ENCODE results near the gene GTF2F1. TPM values are rescaled to one million over a fixed set of nuclear protein-coding genes. Genes with fewer than 3 reads are reported as not detected.
A peak's percentile ranks its signal among the peaks of the same experiment; 100 is the strongest.
"Not testable (repeated sequence)": the region's sequence is repeated elsewhere in the genome, so short reads cannot be mapped to it uniquely, and the experiment has no call there.

Gene GTF2F1
- total RNA-seq, 1 experiment from 2014 or later: 59.9 TPM

DNA sequence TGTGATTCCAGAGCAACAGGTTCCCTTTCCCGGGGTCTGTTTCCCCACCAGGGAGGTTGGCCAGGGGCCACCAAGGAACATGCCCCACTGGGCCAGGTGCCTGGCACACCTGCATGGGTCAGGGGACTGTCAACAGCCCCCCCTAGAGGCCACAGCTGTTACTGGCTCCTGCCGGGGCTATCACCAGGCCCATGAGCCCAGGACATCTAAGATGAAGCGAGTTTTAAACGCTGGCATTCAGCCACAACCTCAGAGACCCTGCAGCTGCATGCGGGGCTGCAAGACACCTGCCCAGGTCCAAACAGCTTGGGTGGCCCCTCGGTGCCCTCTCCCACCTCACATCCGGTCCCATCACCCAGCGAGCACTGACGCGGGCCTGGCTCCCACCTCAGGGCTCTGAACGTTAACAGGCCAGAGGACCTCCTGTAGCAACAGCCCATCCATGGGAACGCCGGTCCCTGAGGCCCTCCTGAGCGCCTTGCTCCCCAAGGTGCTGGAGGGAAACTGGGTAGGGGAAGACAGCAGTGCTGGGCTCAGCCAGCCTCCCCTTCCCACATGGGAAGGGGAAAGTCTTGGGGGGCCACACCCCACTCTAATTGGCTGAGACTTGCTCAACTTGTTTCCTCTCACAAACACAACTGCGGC lies 19.6 kb upstream of the GTF2F1 start:
- DNase-seq: peak; percentile 95
- no peaks in the 10 kb centered on the region for H3K27me3 ChIP-seq (ENCODE audit: control insufficient read depth, insufficient read depth, low read length)
- peaks cover 16% of the 10 kb centered on the region for H3K36me3 ChIP-seq (replicated peaks; ENCODE audit: control insufficient read depth, insufficient read depth, low read length)
- no peak overlapping the region for H3K4me3 ChIP-seq (ENCODE audit: insufficient read depth, low read depth, low read length)

DNA sequence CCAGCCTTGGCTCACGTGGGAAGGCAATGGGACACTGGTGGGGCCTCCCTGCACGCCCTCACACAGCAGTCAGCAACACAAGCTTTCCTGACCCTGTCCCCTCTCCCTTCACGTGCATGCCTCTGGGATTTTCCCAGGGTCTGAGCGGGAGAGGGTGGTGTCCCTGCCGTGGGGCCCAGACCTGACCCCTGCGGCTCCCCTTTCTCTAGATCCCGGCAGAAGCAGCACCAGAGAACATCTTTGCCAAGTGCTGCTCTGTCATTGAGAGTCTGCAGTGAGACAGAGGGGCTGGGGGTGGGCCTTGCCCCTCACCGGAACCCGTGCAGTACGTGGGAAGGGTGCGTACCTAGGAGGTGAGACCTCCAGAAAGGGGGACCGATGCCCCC lies 19.1 kb upstream of the GTF2F1 start:
- H3K27me3 ChIP-seq (ENCODE audit: control insufficient read depth, insufficient read depth, low read length): no peaks in the 10 kb centered on the region
- no peak overlapping the region for H3K4me3 ChIP-seq (ENCODE audit: insufficient read depth, low read depth, low read length)
- H3K36me3 ChIP-seq (replicated peaks; ENCODE audit: control insufficient read depth, insufficient read depth, low read length): peaks cover 11% of the 10 kb centered on the region
- no peak for DNase-seq

DNA sequence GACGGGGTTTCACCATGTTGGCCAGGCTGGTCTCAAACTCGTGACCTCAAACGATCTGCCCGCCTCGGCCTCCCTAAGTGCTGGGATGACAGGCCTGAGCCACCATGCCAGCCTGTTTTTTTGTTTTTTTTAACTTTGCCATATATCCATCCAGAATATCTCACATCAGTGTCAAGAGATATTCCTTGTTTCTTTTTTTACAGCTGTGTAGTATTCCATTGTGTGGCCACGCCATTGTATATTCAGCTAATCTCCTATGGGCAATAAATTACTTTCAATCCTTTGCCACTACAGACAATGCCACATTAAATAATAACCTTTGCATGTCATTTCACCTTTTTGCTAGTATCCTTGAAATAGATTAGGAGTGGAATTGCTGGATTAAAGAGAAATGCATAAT lies 16.4 kb upstream of the GTF2F1 start:
- no peak overlapping the region for H3K4me3 ChIP-seq (ENCODE audit: insufficient read depth, low read depth, low read length)
- peaks cover 4% of the 10 kb centered on the region; the same call in 1 of the 2 replicates for H3K36me3 ChIP-seq (replicated peaks; ENCODE audit: control insufficient read depth, insufficient read depth, low read length)
- H3K27me3 ChIP-seq (ENCODE audit: control insufficient read depth, insufficient read depth, low read length): no peaks in the 10 kb centered on the region
- DNase-seq: no peak

DNA sequence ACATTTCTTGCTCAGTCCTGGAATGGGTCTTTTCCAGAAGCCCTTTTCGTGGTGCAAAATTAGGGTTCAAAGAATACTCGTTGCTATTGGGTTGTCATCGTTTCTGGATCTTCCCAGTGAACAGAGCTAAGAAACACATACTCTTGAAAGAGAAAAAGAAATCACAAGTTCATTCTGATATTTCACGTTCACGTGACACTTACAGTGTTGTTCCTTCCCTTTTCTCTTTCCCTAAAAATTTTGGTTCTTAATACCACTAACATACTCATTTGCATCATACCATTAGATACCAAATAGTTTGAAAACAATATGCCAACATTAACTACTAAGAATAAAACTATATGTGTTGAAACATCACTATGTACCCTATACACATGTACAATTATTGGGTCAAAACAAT lies 13.4 kb upstream of the GTF2F1 start:
- Histone ChIP-seq H3K36me3 (replicated peaks; ENCODE audit: control insufficient read depth, insufficient read depth, low read length) (no peaks in the 10 kb centered on the region), H3K4me3 (ENCODE audit: insufficient read depth, low read depth, low read length) (no peak overlapping the region), H3K27me3 (ENCODE audit: control insufficient read depth, insufficient read depth, low read length) (no peaks in the 10 kb centered on the region)
- no peak for DNase-seq

DNA sequence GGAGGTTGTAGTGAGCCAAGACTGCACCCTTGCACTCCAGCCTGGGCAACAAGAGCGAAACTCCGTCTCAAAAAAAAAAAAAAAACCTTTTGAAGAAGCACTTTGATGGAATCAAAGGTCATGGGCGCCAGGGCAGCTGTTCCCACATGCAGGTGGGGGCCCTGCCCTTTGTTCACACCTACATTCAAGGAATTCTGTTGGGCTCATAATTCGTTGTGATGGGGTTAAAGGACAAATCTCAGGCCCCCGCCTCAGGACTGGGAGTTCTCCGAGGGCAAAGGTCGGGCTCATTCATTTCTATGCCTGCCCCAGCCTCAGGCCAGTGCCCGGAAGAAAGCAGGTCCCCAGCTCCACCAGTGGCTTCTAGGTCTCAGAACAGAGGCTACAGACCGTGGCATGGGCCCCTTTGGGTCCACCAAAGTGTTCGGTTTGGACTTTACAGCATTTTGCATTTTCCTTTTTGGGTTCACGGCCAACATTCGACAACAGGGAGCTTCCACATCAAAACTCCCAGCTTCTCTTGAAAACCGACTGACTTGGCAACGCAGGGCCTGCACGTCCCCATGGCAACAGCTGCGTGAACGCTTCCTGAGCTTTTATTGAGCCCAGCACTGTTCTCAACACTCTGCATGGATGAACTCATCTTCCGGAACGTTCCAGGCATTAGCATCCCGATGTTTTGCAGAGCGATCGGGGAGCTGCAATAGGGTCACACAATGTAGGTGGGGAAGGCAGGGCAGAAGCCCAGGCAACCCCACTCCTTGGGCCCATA lies 10.1 kb upstream of the GTF2F1 start:
- H3K4me3 ChIP-seq (ENCODE audit: insufficient read depth, low read depth, low read length): no peak overlapping the region
- H3K36me3 ChIP-seq (replicated peaks; ENCODE audit: control insufficient read depth, insufficient read depth, low read length): no peaks in the 10 kb centered on the region
- H3K27me3 ChIP-seq (ENCODE audit: control insufficient read depth, insufficient read depth, low read length): no peaks in the 10 kb centered on the region
- peak; percentile 27 for DNase-seq

DNA sequence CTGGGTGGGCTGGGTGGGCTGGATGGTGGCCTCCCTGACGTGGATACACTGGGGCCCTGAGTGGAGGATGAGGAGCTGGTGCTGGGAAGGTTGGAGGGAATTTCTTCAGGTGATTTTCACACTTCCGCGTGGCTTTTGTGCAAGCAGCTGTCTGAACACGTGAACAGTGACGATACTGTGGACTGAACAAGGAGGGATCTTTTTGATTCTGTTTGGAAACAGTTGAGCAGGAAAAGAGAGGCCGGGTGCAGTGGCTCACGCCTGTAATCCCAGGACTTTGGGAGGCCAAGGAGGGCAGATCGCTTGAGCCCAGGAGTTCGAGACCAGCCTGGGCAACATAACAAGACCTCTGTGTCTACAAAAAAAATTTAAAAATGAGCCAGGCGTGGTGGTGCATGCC lies 9.1 kb upstream of the GTF2F1 start:
- no peak for DNase-seq
- H3K27me3 ChIP-seq (ENCODE audit: control insufficient read depth, insufficient read depth, low read length): no peaks in the 10 kb centered on the region
- no peaks in the 10 kb centered on the region for H3K36me3 ChIP-seq (replicated peaks; ENCODE audit: control insufficient read depth, insufficient read depth, low read length)
- no peak overlapping the region for H3K4me3 ChIP-seq (ENCODE audit: insufficient read depth, low read depth, low read length)

DNA sequence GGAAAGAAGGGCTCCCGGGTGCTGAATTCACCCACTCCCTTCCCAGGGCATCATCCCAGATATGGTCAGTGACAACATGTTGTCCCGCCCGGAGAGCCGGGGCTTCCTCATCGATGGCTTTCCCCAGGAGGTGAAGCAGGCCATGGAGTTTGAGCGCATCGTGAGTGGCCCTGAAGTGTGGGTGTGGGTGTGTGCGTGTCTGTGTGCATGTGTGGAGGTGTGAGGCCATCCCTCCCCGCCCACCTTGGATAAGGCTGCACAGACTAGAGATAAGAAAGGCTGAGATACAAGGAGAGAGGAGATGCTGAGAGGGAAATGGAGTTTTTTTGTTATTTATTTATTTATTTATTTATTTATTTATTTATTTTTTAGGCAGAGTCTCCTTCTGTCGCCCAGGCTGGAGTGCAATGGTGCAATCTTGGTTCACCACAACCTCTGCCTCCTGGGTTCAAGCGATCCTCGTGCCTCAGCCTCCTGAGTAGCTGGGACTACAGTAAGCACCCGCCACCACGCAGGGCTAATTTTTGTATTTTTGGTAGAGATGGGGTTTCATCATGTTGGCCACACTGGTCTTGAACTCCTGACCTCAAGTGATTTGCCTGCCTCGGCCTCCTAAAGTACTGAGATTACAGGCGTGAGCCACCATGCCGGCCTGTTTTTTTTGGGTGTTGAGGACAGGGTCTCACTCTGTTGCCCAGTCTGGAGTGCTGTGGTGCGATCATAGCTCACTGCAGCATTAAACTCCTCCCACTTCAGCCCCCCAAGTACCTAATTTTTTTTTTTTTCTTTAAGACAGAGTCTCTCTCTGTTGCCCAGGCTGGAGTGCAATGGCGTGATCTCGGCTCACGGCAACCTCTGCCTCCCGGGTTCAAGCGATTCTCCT lies 7.3 kb upstream of the GTF2F1 start:
- H3K36me3 ChIP-seq (replicated peaks; ENCODE audit: control insufficient read depth, insufficient read depth, low read length); H3K4me3 ChIP-seq (ENCODE audit: insufficient read depth, low read depth, low read length); DNase-seq; H3K27me3 ChIP-seq (ENCODE audit: control insufficient read depth, insufficient read depth, low read length): not testable (repeated sequence)

DNA sequence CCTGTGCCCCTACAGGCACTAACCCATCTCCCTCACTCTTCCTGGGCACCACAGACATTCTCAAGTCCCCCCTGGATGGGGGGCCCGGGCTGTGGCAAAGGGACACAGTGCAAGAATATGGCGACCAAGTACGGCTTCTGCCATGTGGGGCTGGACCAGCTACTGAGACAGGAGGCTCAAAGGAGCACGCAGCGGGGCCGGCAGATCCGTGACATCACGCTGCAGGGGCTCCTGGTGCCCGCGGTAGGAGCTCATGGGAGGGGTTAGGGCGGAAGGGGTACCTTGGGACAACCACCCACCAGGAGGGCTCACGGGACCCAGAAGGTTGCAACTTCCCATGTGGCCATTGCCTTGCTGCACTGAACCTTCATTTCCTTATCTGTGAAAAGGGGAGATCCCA lies 3.3 kb upstream of the GTF2F1 start:
- no peak for DNase-seq
- no peak overlapping the region for H3K4me3 ChIP-seq (ENCODE audit: insufficient read depth, low read depth, low read length)
- no peaks in the 10 kb centered on the region for H3K27me3 ChIP-seq (ENCODE audit: control insufficient read depth, insufficient read depth, low read length)
- no peaks in the 10 kb centered on the region; the same call in 1 of the 2 replicates for H3K36me3 ChIP-seq (replicated peaks; ENCODE audit: control insufficient read depth, insufficient read depth, low read length)

DNA sequence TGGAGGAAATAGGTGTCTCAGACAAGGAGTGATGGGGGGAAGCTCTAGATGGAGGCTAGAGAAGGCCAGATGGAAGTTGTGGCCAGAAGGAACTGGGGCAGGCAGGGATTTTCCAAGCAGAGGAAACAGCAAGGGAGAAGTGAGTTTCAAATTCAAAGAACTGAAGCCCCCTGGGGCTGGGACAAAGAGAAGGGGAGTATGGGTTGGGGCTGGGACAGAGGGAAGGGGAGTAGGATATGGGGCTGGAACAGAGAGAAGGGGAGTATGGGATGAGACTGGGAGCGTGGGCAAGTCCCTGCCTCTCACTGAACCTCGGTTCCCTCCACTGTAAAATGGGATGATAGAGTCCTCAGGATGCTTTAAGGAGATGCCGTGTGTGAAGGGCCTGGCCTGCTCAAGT lies 1.9 kb upstream of the GTF2F1 start:
- no peak overlapping the region for H3K4me3 ChIP-seq (ENCODE audit: insufficient read depth, low read depth, low read length)
- DNase-seq: peak; percentile 70
- no peaks in the 10 kb centered on the region; the same call in 1 of the 2 replicates for H3K36me3 ChIP-seq (replicated peaks; ENCODE audit: control insufficient read depth, insufficient read depth, low read length)
- H3K27me3 ChIP-seq (ENCODE audit: control insufficient read depth, insufficient read depth, low read length): no peaks in the 10 kb centered on the region

DNA sequence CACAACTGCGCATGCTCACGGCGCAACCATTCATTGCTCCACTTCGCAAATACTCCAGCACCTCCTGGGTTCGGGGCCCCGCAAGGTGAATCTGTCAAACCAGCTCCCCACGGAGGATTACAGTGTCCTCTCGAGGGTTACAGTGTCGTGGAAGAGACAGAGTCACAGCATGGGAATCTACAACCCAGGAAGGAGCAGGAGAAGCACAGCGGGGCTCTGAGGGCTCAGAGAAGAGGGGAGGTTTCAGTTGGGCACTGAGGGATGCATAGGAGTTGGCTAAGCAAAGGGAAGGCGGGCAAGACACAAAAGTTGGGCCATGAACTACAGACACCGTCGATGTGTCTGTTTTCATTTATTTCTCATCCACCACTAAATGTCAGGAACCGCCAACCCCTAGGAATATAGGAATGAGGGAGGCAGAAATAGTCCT lies 1.0 kb upstream of the GTF2F1 start:
- Histone ChIP-seq H3K27me3 (ENCODE audit: control insufficient read depth, insufficient read depth, low read length) (no peaks in the 10 kb centered on the region), H3K36me3 (replicated peaks; ENCODE audit: control insufficient read depth, insufficient read depth, low read length) (peaks cover 5% of the 10 kb centered on the region), H3K4me3 (ENCODE audit: insufficient read depth, low read depth, low read length) (peak overlapping the region; percentile 99)
- DNase-seq: no peak

DNA sequence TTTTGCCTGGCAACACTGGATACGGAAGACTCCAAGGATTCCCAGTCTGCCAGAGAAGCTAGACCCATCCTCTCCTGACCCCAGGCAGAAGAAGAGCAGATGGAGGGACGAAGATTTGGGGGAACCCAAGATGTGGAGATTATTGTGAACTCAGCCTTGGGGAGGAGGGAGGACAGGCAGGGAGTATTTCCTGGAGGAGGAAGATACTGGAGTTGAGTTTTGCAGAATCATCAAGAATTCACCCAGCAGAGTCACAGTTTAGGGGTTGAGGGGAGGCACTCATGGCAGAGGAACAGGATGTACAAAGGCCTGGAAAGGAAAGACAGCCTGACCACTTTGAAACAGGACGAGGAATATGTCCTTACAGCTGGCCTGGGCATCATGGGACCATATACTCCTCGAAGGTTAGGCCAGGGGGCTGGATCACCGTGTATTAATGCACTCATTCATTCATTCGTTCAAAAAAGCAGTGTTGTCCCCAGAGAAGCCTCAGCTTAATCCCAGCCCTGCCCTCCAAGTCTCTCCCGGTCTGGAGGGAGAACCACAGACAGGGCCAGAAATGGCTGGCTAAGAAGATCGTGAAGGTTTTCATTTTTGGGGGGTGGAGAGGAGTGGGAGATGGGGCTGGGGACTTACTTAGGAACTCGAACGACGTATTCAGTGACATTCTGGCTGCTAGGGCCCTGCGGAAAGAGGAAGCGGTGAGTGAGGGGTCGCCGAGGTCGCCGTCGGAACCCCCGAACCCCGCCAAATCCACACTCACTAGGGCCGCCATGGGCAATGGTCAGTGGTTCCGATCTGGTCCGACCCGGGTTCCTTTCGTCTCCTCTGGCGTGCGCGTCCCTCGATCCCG lies 517 bp downstream of the GTF2F1 start:
- H3K4me3 ChIP-seq (ENCODE audit: insufficient read depth, low read depth, low read length): peak overlapping the region; percentile 99
- DNase-seq: peak; percentile 33
- H3K27me3 ChIP-seq (ENCODE audit: control insufficient read depth, insufficient read depth, low read length): no peaks in the 10 kb centered on the region
- peaks cover 12% of the 10 kb centered on the region for H3K36me3 ChIP-seq (replicated peaks; ENCODE audit: control insufficient read depth, insufficient read depth, low read length)

DNA sequence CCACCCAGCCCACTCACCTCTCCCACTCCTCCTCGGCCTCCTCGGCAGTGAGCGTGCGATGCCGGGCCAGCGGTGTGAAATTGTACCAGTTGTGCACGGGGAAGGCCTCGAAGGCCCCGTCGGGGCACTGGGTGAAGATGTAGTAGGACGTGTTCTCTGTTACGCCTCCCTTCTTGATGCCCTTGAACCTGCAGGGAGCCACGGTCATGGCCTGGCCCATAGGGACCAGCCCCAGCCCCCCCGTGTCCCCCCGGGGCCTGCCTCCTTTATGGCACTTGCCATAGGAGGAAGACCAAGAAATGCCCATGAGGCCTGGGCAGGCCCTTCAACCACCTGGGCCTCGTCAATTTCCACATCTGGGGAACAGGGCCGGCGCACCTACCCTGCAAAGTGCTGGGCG lies 5.6 kb downstream of the GTF2F1 start:
- Histone ChIP-seq H3K36me3 (replicated peaks; ENCODE audit: control insufficient read depth, insufficient read depth, low read length) (peaks cover 27% of the 10 kb centered on the region), H3K4me3 (ENCODE audit: insufficient read depth, low read depth, low read length) (no peak overlapping the region), H3K27me3 (ENCODE audit: control insufficient read depth, insufficient read depth, low read length) (no peaks in the 10 kb centered on the region)
- peak; percentile 34 for DNase-seq

DNA sequence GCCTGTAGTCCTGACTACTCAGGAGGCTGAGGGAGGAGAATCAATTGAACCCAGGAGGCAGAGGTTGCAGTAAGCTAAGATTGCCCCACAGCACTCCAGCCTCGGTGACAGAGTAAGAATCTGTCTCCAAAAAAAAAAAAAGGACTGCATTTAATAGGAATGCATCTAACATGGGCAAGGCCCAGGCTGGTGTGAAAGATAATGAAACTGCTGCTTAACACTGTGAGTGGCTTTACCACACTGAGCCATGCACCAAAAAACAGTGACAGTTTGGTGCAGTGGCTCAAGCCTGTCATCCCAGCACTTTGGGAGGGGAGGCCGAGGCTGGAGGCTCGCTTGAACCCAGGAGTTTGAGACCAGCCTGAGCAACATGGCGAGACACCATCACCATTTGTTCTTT lies 8.6 kb downstream of the GTF2F1 start:
- no peak overlapping the region for H3K4me3 ChIP-seq (ENCODE audit: insufficient read depth, low read depth, low read length)
- H3K27me3 ChIP-seq (ENCODE audit: control insufficient read depth, insufficient read depth, low read length): no peaks in the 10 kb centered on the region
- DNase-seq: peak; percentile 13
- H3K36me3 ChIP-seq (replicated peaks; ENCODE audit: control insufficient read depth, insufficient read depth, low read length): peaks cover 41% of the 10 kb centered on the region

DNA sequence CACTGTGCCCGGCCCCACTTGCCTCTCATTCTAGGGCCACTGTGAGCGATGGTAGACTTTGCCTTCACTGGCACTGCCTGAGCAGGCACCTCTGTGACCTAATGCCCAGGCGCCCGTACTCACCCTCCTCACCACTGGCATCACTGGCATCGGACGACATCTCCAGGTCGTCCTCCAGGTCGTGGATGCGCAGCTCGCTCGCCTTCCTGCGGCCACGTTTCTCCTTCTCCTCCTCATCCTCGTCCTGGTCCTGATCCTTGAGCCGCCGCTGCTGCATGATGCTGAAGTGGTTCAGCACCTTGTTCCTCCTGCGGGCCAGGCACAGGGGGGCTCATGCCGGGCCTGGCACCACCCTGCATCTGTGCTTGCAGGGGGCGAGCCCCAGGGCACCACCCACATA lies 9.8 kb downstream of the GTF2F1 start:
- Histone ChIP-seq H3K36me3 (replicated peaks; ENCODE audit: control insufficient read depth, insufficient read depth, low read length) (peaks cover 32% of the 10 kb centered on the region), H3K4me3 (ENCODE audit: insufficient read depth, low read depth, low read length) (no peak overlapping the region)

More for the DNA sequence above, 9.8 kb downstream of the GTF2F1 start:
- no peaks in the 10 kb centered on the region for H3K27me3 ChIP-seq (ENCODE audit: control insufficient read depth, insufficient read depth, low read length)
- DNase-seq: peak; percentile 19

Data from H7 (cell line).